Measurements from ENCODE around the gene MEIKIN. TPM values are rescaled to one million over a fixed set of nuclear protein-coding genes. Genes with fewer than 3 reads are reported as not detected.

MEIKIN gene
- total RNA-seq, 1 donor from 2014 or later: not detected

DNA sequence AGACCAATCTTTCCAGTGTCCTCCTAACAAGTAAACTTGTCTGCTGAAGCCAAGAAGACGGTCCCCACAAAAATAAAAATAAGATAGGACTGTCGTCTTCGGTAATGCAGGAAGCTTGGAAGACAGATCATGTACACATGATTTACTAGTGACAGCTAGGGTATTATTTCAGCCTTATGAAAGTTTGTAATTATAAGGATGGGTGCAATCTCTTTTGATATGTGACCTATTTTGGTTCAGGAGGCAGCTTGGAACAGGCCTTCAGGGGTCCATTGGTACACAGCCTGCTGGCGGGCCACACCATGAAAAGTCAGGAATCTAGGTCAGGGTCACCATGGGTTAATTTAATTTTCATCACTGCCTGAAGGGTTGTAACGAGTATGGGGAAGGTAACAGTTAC, 13.7 kb upstream of the MEIKIN start:
- no peak overlapping the region for H3K4me3 Mint-ChIP-seq
- H3K36me3 Mint-ChIP-seq: no peaks in the 10 kb centered on the region
- H3K4me1 Mint-ChIP-seq (ENCODE audit: unreplicated experiment): no peaks in the 10 kb centered on the region
- H3K27me3 Mint-ChIP-seq: peaks cover 4% of the 10 kb centered on the region
- no peak overlapping the region for H3K27ac Mint-ChIP-seq
- TF ChIP-seq CTCF (conservative IDR thresholded peaks at IDR 0.05): no peak
- H3K9me3 Mint-ChIP-seq: no peaks in the 10 kb centered on the region
- no peak for DNase-seq (ENCODE audit: extremely low spot score, unreplicated experiment)

DNA sequence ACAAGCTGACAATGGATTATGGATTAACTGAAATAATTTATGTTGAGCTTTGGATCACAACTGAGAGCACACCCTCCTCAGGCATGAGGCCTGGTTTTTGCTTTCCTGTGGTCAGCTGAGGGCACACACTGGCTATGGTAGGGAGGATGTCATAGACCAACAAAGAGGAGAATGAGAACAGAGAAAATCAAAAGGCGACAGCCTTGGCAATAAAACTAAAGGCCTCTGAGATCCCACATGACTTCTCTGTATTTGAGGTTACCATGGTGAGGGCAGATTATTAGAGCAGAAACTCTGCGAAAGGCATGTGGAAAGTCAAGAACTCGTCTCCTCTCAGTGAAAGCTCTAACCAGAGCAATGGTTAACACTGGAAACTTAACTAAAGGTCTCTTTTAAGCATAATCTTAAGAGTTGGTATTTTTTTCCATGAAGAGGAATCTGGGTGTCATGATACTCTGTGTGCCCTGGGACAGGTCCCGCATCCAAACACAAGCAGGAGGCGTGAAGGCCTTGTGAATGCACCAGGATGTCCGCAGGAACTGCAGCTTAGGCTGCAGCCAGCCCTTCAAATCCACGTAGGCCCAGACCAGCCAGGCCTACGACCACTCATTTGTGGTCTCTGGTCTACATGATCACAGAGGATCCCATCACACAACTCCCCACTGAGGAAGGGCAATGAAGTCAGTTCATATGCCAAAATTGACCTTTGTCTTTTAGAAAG, 12.4 kb upstream of the MEIKIN start:
- TF ChIP-seq CTCF (conservative IDR thresholded peaks at IDR 0.05): no peak
- Mint-ChIP-seq H3K4me1 (ENCODE audit: unreplicated experiment) (no peaks in the 10 kb centered on the region), H3K36me3 (no peaks in the 10 kb centered on the region), H3K4me3 (no peak overlapping the region), H3K9me3 (no peaks in the 10 kb centered on the region), H3K27ac (no peak overlapping the region), H3K27me3 (peaks cover 4% of the 10 kb centered on the region)
- DNase-seq (ENCODE audit: extremely low spot score, unreplicated experiment): no peak

DNA sequence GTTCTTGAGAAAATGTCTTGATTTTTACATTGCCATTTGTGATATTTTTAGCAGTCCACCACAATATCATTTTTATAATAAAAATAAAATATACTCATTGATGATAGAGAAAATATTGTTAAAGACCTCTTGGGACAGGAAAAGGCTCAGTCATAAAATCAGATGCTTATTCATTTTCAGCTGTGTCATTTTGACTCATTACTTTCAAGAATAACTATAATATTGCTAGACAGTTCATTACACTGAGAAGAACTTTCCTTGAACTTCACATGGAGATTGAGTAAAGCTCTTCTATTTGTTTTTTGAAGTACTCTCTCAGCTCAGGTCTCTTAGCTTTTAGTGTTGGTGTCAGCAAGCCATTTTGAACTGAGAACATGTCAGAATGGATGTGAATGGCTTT, 8.5 kb upstream of the MEIKIN start:
- Mint-ChIP-seq H3K4me1 (ENCODE audit: unreplicated experiment) (no peaks in the 10 kb centered on the region), H3K4me3 (no peak overlapping the region), H3K9me3 (no peaks in the 10 kb centered on the region), H3K27me3 (peaks cover 4% of the 10 kb centered on the region), H3K27ac (no peak overlapping the region), H3K36me3 (no peaks in the 10 kb centered on the region)
- no peak for DNase-seq (ENCODE audit: extremely low spot score, unreplicated experiment)
- no peak for TF ChIP-seq CTCF (conservative IDR thresholded peaks at IDR 0.05)

- H3K27ac Mint-ChIP-seq: no peak overlapping the region
- H3K4me1 Mint-ChIP-seq (ENCODE audit: unreplicated experiment): no peaks in the 10 kb centered on the region
- peaks cover 7% of the 10 kb centered on the region for H3K27me3 Mint-ChIP-seq
- no peak for DNase-seq (ENCODE audit: extremely low spot score, unreplicated experiment)
- H3K4me3 Mint-ChIP-seq: no peak overlapping the region
- H3K9me3 Mint-ChIP-seq: no peaks in the 10 kb centered on the region
- TF ChIP-seq CTCF (conservative IDR thresholded peaks at IDR 0.05): no peak
- H3K36me3 Mint-ChIP-seq: no peaks in the 10 kb centered on the region
Measured at GRCh38 chr5:131952301-131952857, 6.9 kb upstream of the MEIKIN start.

DNA sequence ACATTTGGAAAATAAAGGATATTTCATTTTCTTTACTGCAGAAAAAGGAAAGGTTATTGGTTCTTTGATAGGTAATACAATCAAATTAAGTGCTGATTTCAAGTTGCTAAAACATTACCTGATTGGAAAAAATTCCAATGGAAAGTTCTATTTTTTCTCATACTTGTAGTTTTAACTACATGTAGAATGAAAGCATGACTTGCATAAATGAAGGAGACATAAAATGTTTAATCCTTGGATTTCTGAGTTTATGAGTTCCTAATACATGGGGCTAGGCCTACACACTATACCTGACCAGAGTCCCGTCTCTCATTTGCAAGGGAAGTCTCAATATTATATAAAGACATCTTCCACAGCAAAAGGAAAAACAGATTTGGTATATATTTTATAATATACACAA, 5.2 kb upstream of the MEIKIN start:
- no peaks in the 10 kb centered on the region for H3K36me3 Mint-ChIP-seq
- H3K27ac Mint-ChIP-seq: no peak overlapping the region
- peaks cover 7% of the 10 kb centered on the region for H3K27me3 Mint-ChIP-seq
- no peaks in the 10 kb centered on the region for H3K9me3 Mint-ChIP-seq
- TF ChIP-seq CTCF (conservative IDR thresholded peaks at IDR 0.05): no peak
- no peak for DNase-seq (ENCODE audit: extremely low spot score, unreplicated experiment)
- no peak overlapping the region for H3K4me3 Mint-ChIP-seq
- no peaks in the 10 kb centered on the region for H3K4me1 Mint-ChIP-seq (ENCODE audit: unreplicated experiment)
